Measurements from ENCODE around the gene MYO18B.

MYO18B gene

GRCh38 chr22:25782831-25783230 lies 40.8 kb downstream of the MYO18B start:
- H3K36me3 ChIP-seq, result no peaks in the 10 kb centered on the region

GRCh38 chr22:25783856-25784255 lies 41.9 kb downstream of the MYO18B start:
- H3K4me1 ChIP-seq, result no peaks in the 10 kb centered on the region
- no peak for TF ChIP-seq Cebpa-rat (IDR thresholded peaks at IDR 0.05)
- H3K27me3 ChIP-seq, result no peaks in the 10 kb centered on the region
- H3K4me2 ChIP-seq, result no peak overlapping the region
- no peak overlapping the region for H3K27ac ChIP-seq
- H3K9ac ChIP-seq, result no peak overlapping the region
- no peak overlapping the region for H3K4me3 ChIP-seq
- H3K9me3 ChIP-seq, result no peaks in the 10 kb centered on the region
- H4K20me1 ChIP-seq, result no peaks in the 10 kb centered on the region
- H3K36me3 ChIP-seq, result no peaks in the 10 kb centered on the region

More at GRCh38 chr22:25782831-25783230, 40.8 kb downstream of the MYO18B start:
- no peaks in the 10 kb centered on the region for H4K20me1 ChIP-seq
- no peak for TF ChIP-seq Cebpa-rat (IDR thresholded peaks at IDR 0.05)
- no peak overlapping the region for H3K27ac ChIP-seq
- H3K4me2 ChIP-seq, result no peak overlapping the region
- no peaks in the 10 kb centered on the region for H3K9me3 ChIP-seq
- no peak overlapping the region for H3K9ac ChIP-seq
- no peak overlapping the region for H3K4me3 ChIP-seq
- no peaks in the 10 kb centered on the region for H3K4me1 ChIP-seq
- H3K27me3 ChIP-seq, result no peaks in the 10 kb centered on the region

GRCh38 chr22:25786165-25786564 lies 44.2 kb downstream of the MYO18B start:
- H3K9ac ChIP-seq, result no peak overlapping the region
- H3K4me2 ChIP-seq, result no peak overlapping the region
- no peaks in the 10 kb centered on the region for H4K20me1 ChIP-seq
- no peak overlapping the region for H3K27ac ChIP-seq
- H3K36me3 ChIP-seq, result no peaks in the 10 kb centered on the region
- H3K9me3 ChIP-seq, result no peaks in the 10 kb centered on the region
- H3K27me3 ChIP-seq, result no peaks in the 10 kb centered on the region
- H3K4me1 ChIP-seq, result no peaks in the 10 kb centered on the region
- no peak for TF ChIP-seq Cebpa-rat (IDR thresholded peaks at IDR 0.05)
- H3K4me3 ChIP-seq, result no peak overlapping the region

- Histone ChIP-seq H3K4me3 (no peak overlapping the region), H3K27ac (no peak overlapping the region)
- no peak for TF ChIP-seq Cebpa-rat (IDR thresholded peaks at IDR 0.05)
These were observed 49.6 kb downstream of the MYO18B start for GRCh38 chr22:25791556-25791955.

GRCh38 chr22:25795478-25795877 lies 53.5 kb downstream of the MYO18B start:
- H3K4me2 ChIP-seq, result no peak overlapping the region
- TF ChIP-seq Cebpa-rat (IDR thresholded peaks at IDR 0.05), result no peak
- H3K36me3 ChIP-seq, result no peaks in the 10 kb centered on the region
- H4K20me1 ChIP-seq, result no peaks in the 10 kb centered on the region
- H3K9me3 ChIP-seq, result no peaks in the 10 kb centered on the region
- no peaks in the 10 kb centered on the region for H3K4me1 ChIP-seq
- H3K27ac ChIP-seq, result no peak overlapping the region
- no peak overlapping the region for H3K9ac ChIP-seq
- no peaks in the 10 kb centered on the region for H3K27me3 ChIP-seq
- H3K4me3 ChIP-seq, result no peak overlapping the region

More at GRCh38 chr22:25791556-25791955, 49.6 kb downstream of the MYO18B start:
- Histone ChIP-seq H3K4me1 (no peaks in the 10 kb centered on the region), H3K4me2 (no peak overlapping the region), H3K9me3 (no peaks in the 10 kb centered on the region), H3K27me3 (no peaks in the 10 kb centered on the region), H3K36me3 (no peaks in the 10 kb centered on the region), H3K9ac (no peak overlapping the region), H4K20me1 (no peaks in the 10 kb centered on the region)

GRCh38 chr22:25797498-25798290 lies 55.7 kb downstream of the MYO18B start:
- Histone ChIP-seq H3K9me3 (no peaks in the 10 kb centered on the region), H3K4me3 (no peak overlapping the region), H3K4me2 (no peak overlapping the region), H3K4me1 (no peaks in the 10 kb centered on the region), H3K9ac (no peak overlapping the region), H4K20me1 (no peaks in the 10 kb centered on the region), H3K27ac (no peak overlapping the region), H3K36me3 (no peaks in the 10 kb centered on the region), H3K27me3 (no peaks in the 10 kb centered on the region)
- no peak for TF ChIP-seq Cebpa-rat (IDR thresholded peaks at IDR 0.05)

- H4K20me1 ChIP-seq, result no peaks in the 10 kb centered on the region
- no peak overlapping the region for H3K27ac ChIP-seq
- no peak overlapping the region for H3K4me3 ChIP-seq
- H3K4me2 ChIP-seq, result no peak overlapping the region
- TF ChIP-seq Cebpa-rat (IDR thresholded peaks at IDR 0.05), result no peak
- H3K9ac ChIP-seq, result no peak overlapping the region
- no peaks in the 10 kb centered on the region for H3K36me3 ChIP-seq
- no peaks in the 10 kb centered on the region for H3K27me3 ChIP-seq
- H3K9me3 ChIP-seq, result no peaks in the 10 kb centered on the region
- H3K4me1 ChIP-seq, result no peaks in the 10 kb centered on the region
These were observed 58.8 kb downstream of the MYO18B start for GRCh38 chr22:25800766-25801165.

- Histone ChIP-seq H3K36me3 (no peaks in the 10 kb centered on the region), H4K20me1 (no peaks in the 10 kb centered on the region)
These were observed 60.0 kb downstream of the MYO18B start for GRCh38 chr22:25802018-25802417.

GRCh38 chr22:25804676-25805075 lies 62.7 kb downstream of the MYO18B start:
- H3K4me2 ChIP-seq, result no peak overlapping the region
- H3K4me1 ChIP-seq, result no peaks in the 10 kb centered on the region
- H4K20me1 ChIP-seq, result no peaks in the 10 kb centered on the region
- H3K9ac ChIP-seq, result no peak overlapping the region
- no peak overlapping the region for H3K4me3 ChIP-seq
- no peak for TF ChIP-seq Cebpa-rat (IDR thresholded peaks at IDR 0.05)
- 0 out of 2 replicates have a peak, but pooled peaks cover 6% of the 10 kb centered on the region for H3K9me3 ChIP-seq
- H3K27me3 ChIP-seq, result no peaks in the 10 kb centered on the region
- H3K27ac ChIP-seq, result no peak overlapping the region
- H3K36me3 ChIP-seq, result no peaks in the 10 kb centered on the region

More at GRCh38 chr22:25802018-25802417, 60.0 kb downstream of the MYO18B start:
- no peak for TF ChIP-seq Cebpa-rat (IDR thresholded peaks at IDR 0.05)
- Histone ChIP-seq H3K4me2 (no peak overlapping the region), H3K27ac (no peak overlapping the region), H3K4me3 (no peak overlapping the region), H3K9me3 (0 out of 2 replicates have a peak, but pooled peaks cover under 1% of the 10 kb centered on the region), H3K27me3 (no peaks in the 10 kb centered on the region), H3K4me1 (no peaks in the 10 kb centered on the region), H3K9ac (no peak overlapping the region)

GRCh38 chr22:25806579-25806978 lies 64.6 kb downstream of the MYO18B start:
- no peak for TF ChIP-seq Cebpa-rat (IDR thresholded peaks at IDR 0.05)
- H3K27me3 ChIP-seq, result no peaks in the 10 kb centered on the region
- no peak overlapping the region for H3K4me2 ChIP-seq
- no peak overlapping the region for H3K4me3 ChIP-seq
- H3K4me1 ChIP-seq, result no peaks in the 10 kb centered on the region
- no peak overlapping the region for H3K9ac ChIP-seq
- no peaks in the 10 kb centered on the region for H3K36me3 ChIP-seq
- H3K27ac ChIP-seq, result no peak overlapping the region
- H4K20me1 ChIP-seq, result no peaks in the 10 kb centered on the region
- 0 out of 2 replicates have a peak, but pooled peaks cover 6% of the 10 kb centered on the region for H3K9me3 ChIP-seq
